ENCODE results near the gene MIER2.

- TF ChIP-seq CTCF (IDR thresholded peaks at IDR 0.05; ENCODE audit: poor library complexity, severe bottlenecking) (no peak), EZH2 (IDR thresholded peaks at IDR 0.05; ENCODE audit: borderline replicate concordance, insufficient read depth, low read length, poor library complexity, severe bottlenecking) (no peak), TAF1 (IDR thresholded peaks at IDR 0.05; ENCODE audit: low read depth) (no peak), MXI1 (conservative IDR thresholded peaks at IDR 0.05; ENCODE audit: poor library complexity, severe bottlenecking) (no peak), EP300 (conservative IDR thresholded peaks at IDR 0.05; ENCODE audit: poor library complexity, severe bottlenecking) (no peak), SMC3 (conservative IDR thresholded peaks at IDR 0.05; ENCODE audit: poor library complexity) (no peak), REST (IDR thresholded peaks at IDR 0.05; ENCODE audit: borderline replicate concordance) (no peak)
Observed at GRCh38 chr19:391726-392374, 47.3 kb upstream of the MIER2 start.

Measured in neural cell (in vitro differentiated cells).